ENCODE data around the gene LMX1B.

GRCh38 chr9:126609191-126609590 lies 4.5 kb upstream of the LMX1B start:
- TF ChIP-seq CTCF (IDR thresholded peaks at IDR 0.05; ENCODE audit: insufficient read depth, low read length) (no peak), REST (IDR thresholded peaks at IDR 0.05; ENCODE audit: insufficient replicate concordance, low read depth) (no peak), GABPA (IDR thresholded peaks at IDR 0.05; ENCODE audit: low read depth) (no peak), POLR2AphosphoS5 (IDR thresholded peaks at IDR 0.05; ENCODE audit: low read depth) (no peak), SPI1 (IDR thresholded peaks at IDR 0.05; ENCODE audit: borderline replicate concordance, low read depth) (no peak)
